ENCODE results near the gene HUNK.
"Not testable (repeated sequence)": the region's sequence is repeated elsewhere in the genome, so short reads cannot be mapped to it uniquely, and the experiment has no call there.

Gene HUNK

GRCh38 chr21:31871371-31871770, 1.4 kb upstream of the HUNK start:
- DNase-seq = not testable (repeated sequence)

GRCh38 chr21:31872072-31872451, 758 bp upstream of the HUNK start:
- DNase-seq = no peak

GRCh38 chr21:31873275-31873695, 465 bp downstream of the HUNK start:
- DNase-seq = no peak

- no peak for DNase-seq
These were observed 1.1 kb downstream of the HUNK start for GRCh38 chr21:31873696-31874599.

GRCh38 chr21:31874812-31875212, 2.0 kb downstream of the HUNK start:
- DNase-seq = no peak

- no peak for DNase-seq
These were observed 2.7 kb downstream of the HUNK start for GRCh38 chr21:31875496-31876015.

- DNase-seq = no peak
These were observed 4.7 kb downstream of the HUNK start for GRCh38 chr21:31877463-31877957.

GRCh38 chr21:31878831-31879230, 6.0 kb downstream of the HUNK start:
- DNase-seq = no peak

- no peak for DNase-seq
These were observed 6.4 kb downstream of the HUNK start for GRCh38 chr21:31879241-31879650.

- DNase-seq = no peak
These were observed 7.1 kb downstream of the HUNK start for GRCh38 chr21:31879911-31880310.

- no peak for DNase-seq
These were observed 8.0 kb downstream of the HUNK start for GRCh38 chr21:31880816-31881215.

GRCh38 chr21:31882711-31883110, 9.9 kb downstream of the HUNK start:
- no peak for DNase-seq

GRCh38 chr21:31885146-31885545, 12.3 kb downstream of the HUNK start:
- DNase-seq = no peak

- no peak for DNase-seq
These were observed 14.1 kb downstream of the HUNK start for GRCh38 chr21:31886915-31887314.

- no peak for DNase-seq
These were observed 14.6 kb downstream of the HUNK start for GRCh38 chr21:31887391-31887841.

- no peak for DNase-seq
These were observed 16.1 kb downstream of the HUNK start for GRCh38 chr21:31888936-31889371.

GRCh38 chr21:31889460-31889859, 16.6 kb downstream of the HUNK start:
- no peak for DNase-seq

- no peak for DNase-seq
These were observed 19.9 kb downstream of the HUNK start for GRCh38 chr21:31892686-31893085.

GRCh38 chr21:31893851-31894415, 21.1 kb downstream of the HUNK start:
- DNase-seq = no peak

GRCh38 chr21:31894457-31894856, 21.6 kb downstream of the HUNK start:
- DNase-seq = no peak

- peak; percentile 25 for DNase-seq
These were observed 22.4 kb downstream of the HUNK start for GRCh38 chr21:31895077-31895835.

- no peak for DNase-seq
These were observed 23.2 kb downstream of the HUNK start for GRCh38 chr21:31896019-31896418.

GRCh38 chr21:31897311-31897710, 24.5 kb downstream of the HUNK start:
- no peak for DNase-seq
